GF-D8 (cell line): ENCODE results near the gene HEYL.
"Not testable (repeated sequence)": the region's sequence is repeated elsewhere in the genome, so short reads cannot be mapped to it uniquely, and the experiment has no call there.

Experiments
- DNase-seq: peaks from one replicate; lab custom pipeline; 2025; lab: John Stamatoyannopoulos, UW

HEYL gene

GRCh38 chr1:39601667-39602255, 37.7 kb downstream of the HEYL start:
- not testable (repeated sequence) for DNase-seq

DNA sequence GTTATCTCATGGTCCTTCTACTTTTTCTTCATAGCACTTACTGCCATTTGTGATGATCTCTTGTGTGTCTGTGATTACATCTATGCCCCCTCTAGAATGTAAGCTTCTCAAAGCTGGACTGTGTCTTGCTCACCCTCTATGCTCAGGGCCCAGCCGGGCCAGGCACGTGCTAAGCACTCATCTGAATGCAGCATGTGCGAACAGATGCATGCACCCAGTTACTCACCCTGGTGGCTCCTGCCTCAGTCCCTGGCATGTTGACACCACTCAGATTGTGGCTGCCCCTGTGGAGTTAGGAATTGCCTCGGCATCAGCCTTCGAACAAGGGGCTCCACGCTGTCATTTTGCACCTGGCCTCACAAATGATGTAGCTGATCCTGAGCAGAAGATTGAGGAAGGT, 43.3 kb downstream of the HEYL start:
- no peak for DNase-seq

DNA sequence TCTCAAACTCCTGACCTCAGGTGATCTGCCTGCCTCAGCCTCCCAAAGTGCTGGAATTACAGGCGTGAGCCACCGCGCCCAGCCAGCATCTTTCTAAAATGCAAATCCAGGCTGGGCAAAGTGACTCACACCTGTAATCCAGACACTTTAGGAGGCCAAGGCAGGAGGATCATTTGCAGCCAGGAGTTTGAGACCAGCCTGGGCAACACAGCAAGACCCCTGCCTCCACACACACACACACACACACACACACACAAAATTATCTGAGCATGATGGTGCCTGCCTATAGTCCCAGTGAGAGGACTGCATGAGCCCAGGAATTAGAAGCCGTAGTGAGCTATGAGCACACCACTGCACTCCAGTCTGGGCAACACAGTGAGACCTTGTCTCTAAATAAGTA, 46.1 kb downstream of the HEYL start:
- no peak for DNase-seq

DNA sequence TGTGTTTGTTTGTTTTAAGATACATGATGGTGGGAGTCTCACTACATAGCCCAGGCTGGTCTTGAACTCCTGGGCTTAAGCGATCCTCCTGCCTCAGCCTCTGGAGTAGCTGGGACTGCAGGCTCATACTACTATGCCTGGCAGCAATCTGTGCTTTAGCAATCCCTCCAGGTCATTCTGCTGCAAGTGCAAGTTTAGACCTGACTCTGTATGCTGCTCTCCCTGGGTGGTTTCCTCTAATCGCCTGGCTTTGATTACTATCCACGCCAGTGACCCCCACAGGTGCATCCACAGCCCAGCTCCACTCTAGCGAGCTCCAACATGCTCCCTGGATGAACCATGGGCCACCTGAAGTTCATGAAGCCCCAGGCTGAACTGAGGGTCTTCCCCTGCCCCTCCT, 47.4 kb downstream of the HEYL start:
- no peak for DNase-seq

DNA sequence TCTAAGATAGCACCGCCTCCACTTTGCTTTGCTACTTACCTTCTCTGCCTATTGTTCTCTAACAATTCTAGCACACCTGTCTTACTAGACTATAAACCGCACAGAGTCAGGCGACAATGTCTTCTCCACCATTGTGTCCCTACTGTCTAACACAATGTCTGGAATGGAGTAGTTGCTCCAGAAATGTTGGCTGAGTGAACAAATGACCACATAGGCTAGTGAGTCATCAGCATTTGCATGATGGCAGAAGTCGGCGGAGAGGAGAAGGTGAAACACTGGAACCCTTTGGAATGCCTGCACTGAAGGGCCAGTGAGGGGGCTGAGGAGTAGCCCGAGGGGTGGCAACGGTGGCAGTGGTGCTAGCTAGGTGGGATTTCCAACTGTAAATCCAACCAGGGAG, 48.9 kb downstream of the HEYL start:
- no peak for DNase-seq

GRCh38 chr1:39585933-39586332, 53.5 kb downstream of the HEYL start:
- no peak for DNase-seq

DNA sequence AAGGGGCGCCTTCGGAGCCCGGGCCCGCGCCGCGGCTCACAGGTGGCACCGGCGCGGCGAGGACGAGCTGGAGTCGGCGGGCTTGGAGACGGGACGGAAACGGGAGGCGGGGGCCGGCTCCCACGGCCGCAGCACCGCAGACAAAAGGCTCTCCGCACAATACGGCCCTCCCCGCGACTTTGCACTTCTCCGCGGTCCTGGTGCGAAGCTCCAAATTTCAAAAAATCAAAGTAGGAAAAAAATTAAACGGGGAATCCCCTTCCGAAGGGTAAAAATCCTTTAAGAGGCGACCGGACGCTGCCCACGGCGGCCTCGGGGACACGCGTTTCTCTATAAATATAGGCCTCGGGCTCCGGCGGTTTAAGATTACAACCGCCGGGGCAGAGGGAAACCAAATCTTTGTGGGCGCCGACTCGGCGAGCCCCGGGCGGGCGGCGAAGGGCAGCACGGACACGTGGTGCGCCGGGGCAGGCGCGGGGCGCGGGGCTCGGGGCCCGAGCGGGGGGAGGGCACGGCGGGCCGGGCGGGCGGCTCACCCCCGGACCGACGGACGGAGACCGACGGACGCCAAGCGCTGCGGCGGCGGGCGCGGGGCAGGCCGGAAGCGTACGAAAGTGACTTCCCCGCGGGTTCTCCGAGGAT, 63.3 kb downstream of the HEYL start:
- DNase-seq, result no peak

DNA sequence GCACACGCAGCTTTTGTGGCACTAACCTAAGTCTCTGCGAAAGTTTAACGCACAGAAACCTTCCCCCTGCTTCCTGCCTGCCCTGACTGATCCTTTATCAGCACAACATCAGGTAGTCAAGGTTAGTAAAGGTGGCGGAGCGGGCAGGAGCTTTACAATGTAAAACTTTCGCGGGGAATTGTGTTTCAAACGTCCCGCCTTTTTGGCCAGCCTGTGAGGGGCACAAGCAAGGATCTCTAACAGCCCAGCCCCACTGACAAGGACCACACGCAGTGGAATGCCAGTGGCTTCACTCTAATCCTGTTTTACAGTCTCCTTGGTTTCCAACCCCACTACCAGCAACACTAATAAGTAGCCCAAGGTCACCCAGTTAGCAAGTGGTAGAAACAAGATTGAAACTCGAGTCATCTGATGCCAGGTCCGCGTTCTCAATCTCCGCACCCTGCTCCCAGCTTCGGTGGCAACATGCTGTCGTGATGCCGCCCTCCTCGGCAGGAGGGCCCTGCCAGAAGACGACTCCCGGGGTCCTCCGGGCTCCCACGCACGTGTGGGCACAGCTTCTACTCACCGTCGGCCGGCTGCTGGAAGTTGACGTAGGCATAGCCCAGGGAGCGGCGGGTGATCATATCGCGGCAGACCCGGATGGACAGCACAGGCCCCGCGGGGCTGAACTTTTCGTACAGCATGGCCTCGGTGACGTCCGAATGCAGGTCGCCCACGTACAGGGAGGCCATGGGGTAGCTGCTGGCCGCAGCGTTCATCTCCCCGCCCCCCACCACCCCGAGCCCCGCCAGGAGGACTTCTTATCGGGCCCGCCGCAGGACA, 64.0 kb downstream of the HEYL start:
- no peak for DNase-seq

- no peak for DNase-seq
These were observed 64.8 kb downstream of the HEYL start for GRCh38 chr1:39574646-39575045.
